Mesothelial cell of epicardium (in vitro differentiated cells): ENCODE results near the gene CPD. TPM values are rescaled to one million over a fixed set of nuclear protein-coding genes. Genes with fewer than 3 reads are reported as not detected.

Experiments
- DNase-seq, 2 experiments: peaks; one replicate each; pipeline ENCODE4 v3.0.0; 2021; ENCODE audit warnings: low spot score in 2 of 2; ENCODE audit not compliant: unreplicated experiment in 2 of 2
- H3K27ac Mint-ChIP-seq: 2 replicates; pipeline ENCODE4 v1.8.0; 2021; ENCODE audit warnings: mixed read lengths
- H3K27me3 Mint-ChIP-seq: 2 replicates; pipeline ENCODE4 v1.8.0; 2021; ENCODE audit warnings: low read depth, mixed read lengths
- H3K36me3 Mint-ChIP-seq: 2 replicates; pipeline ENCODE4 v1.8.0; 2021; ENCODE audit warnings: mixed read lengths
- H3K4me1 Mint-ChIP-seq: 2 replicates; pipeline ENCODE4 v1.8.0; 2021; ENCODE audit warnings: mixed read lengths
- H3K4me3 Mint-ChIP-seq: 2 replicates; pipeline ENCODE4 v1.8.0; 2021; ENCODE audit warnings: mild to moderate bottlenecking, moderate library complexity, mixed read lengths
- H3K9me3 Mint-ChIP-seq: 2 replicates; pipeline ENCODE4 v1.8.0; 2021; ENCODE audit warnings: mixed read lengths
- total RNA-seq: library from RNA; stranded (reverse); gene quantifications from 3 replicates; pipeline ENCODE4 v1.2.1, GENCODE V29; 2021
- TF ChIP-seq, protein P1 (sequence below): fragments of 200-600 bp; sonication (generic); IDR thresholded peaks from one replicate; pipeline ENCODE4 v1.5.0; 2021; ENCODE audit warnings: antibody characterized with exemption; ENCODE audit not compliant: unreplicated experiment

Gene CPD
- total RNA-seq, 1 donor from 2014 or later: 49.3 TPM

DNA sequence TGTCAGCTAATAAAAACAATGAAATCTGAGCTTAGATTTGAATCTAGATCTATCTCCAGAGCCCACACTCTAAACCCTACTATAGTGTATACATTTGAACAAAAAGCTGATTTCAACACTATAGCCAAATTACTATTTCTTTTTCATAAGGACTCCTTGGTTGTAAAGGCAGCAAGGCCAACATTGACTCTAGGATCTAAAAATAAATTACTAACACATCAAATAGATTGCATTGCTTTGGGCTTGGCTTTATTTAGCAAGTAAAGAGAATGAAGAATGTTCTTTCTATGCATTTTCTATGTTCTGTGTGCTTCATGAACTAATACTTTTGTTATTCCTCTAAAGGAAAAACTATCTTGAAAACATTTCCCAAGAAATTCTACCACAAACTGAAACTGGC is 103.8 kb downstream of the CPD start:
- H3K27me3 Mint-ChIP-seq: no peaks in the 10 kb centered on the region
- DNase-seq: no peak
- TF ChIP-seq, protein P1, sequence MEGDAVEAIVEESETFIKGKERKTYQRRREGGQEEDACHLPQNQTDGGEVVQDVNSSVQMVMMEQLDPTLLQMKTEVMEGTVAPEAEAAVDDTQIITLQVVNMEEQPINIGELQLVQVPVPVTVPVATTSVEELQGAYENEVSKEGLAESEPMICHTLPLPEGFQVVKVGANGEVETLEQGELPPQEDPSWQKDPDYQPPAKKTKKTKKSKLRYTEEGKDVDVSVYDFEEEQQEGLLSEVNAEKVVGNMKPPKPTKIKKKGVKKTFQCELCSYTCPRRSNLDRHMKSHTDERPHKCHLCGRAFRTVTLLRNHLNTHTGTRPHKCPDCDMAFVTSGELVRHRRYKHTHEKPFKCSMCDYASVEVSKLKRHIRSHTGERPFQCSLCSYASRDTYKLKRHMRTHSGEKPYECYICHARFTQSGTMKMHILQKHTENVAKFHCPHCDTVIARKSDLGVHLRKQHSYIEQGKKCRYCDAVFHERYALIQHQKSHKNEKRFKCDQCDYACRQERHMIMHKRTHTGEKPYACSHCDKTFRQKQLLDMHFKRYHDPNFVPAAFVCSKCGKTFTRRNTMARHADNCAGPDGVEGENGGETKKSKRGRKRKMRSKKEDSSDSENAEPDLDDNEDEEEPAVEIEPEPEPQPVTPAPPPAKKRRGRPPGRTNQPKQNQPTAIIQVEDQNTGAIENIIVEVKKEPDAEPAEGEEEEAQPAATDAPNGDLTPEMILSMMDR: no peak
- H3K4me1 Mint-ChIP-seq: peaks cover 11% of the 10 kb centered on the region
- H3K9me3 Mint-ChIP-seq: no peaks in the 10 kb centered on the region
- H3K4me3 Mint-ChIP-seq: no peak overlapping the region
- H3K36me3 Mint-ChIP-seq: peaks cover 36% of the 10 kb centered on the region
- no peak overlapping the region for H3K27ac Mint-ChIP-seq

DNA sequence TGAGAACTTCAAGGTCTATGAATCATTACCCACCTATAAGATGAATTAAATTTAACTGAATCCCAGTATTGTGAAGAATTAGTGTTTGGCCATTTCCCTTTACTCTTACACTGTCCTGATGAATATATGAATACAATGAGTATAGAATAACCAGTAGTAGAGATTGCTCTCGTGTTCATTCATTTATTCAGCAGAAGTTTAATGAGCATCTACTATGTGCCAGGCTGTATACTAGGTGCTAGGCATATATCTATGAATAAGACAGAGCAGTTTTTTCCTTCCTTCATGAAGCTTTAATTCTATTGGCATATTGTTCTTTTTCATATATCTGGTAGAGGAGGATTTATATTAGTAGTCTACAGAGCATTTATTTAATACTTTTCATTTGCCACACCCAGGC is 104.4 kb downstream of the CPD start:
- H3K36me3 Mint-ChIP-seq: peaks cover 37% of the 10 kb centered on the region
- no peak overlapping the region for H3K27ac Mint-ChIP-seq
- DNase-seq: no peak
- H3K4me1 Mint-ChIP-seq: peaks cover 6% of the 10 kb centered on the region
- no peaks in the 10 kb centered on the region for H3K27me3 Mint-ChIP-seq
- no peaks in the 10 kb centered on the region for H3K9me3 Mint-ChIP-seq
- TF ChIP-seq, protein P1: no peak
- H3K4me3 Mint-ChIP-seq: no peak overlapping the region

DNA sequence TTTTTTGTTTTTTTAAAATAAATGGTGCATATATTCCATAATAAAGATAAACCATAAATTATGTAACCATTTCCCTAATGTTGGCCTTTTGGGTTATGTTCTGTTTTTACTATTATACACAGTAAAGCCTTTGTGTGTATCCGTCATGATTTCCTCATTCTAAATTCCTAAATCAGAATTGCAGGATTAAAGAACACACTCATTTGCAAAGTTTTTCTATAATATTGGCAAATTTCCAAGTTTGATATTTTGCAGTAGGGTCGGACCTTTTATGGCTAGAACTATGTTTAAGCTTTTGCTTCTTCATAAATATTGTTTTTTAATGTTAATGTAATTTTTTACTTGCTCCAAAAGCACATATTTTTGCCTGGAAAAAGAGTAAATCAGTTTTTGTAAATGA is 115.1 kb downstream of the CPD start:
- Mint-ChIP-seq H3K4me3 (no peak overlapping the region), H3K9me3 (no peaks in the 10 kb centered on the region), H3K27me3 (no peaks in the 10 kb centered on the region), H3K36me3 (peaks cover 51% of the 10 kb centered on the region), H3K27ac (no peak overlapping the region), H3K4me1 (no peaks in the 10 kb centered on the region)
- TF ChIP-seq, protein P1: no peak
- DNase-seq: no peak

DNA sequence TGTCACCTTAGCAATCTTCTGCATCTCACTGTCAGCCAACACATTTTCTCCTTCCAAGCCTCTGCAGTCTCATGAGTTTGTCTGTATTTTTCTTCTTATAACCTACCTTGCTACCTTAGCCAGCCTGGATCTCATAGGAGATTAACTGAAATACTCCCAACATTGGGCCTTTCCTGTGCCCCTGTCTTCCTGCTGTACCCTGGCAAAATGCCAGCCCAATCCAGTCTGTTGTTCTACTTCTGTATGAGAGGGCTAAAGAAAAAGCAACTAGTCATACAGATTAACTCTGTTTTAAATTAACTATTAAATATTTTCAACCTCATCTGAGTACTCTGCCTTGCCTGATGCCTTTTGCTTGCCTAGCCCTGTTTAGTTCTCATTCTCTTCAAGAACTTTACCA is 116.9 kb downstream of the CPD start:
- Mint-ChIP-seq H3K9me3 (no peaks in the 10 kb centered on the region), H3K4me3 (no peak overlapping the region), H3K27me3 (no peaks in the 10 kb centered on the region), H3K4me1 (no peaks in the 10 kb centered on the region), H3K27ac (no peak overlapping the region), H3K36me3 (peaks cover 56% of the 10 kb centered on the region)
- TF ChIP-seq, protein P1: no peak
- no peak for DNase-seq

DNA sequence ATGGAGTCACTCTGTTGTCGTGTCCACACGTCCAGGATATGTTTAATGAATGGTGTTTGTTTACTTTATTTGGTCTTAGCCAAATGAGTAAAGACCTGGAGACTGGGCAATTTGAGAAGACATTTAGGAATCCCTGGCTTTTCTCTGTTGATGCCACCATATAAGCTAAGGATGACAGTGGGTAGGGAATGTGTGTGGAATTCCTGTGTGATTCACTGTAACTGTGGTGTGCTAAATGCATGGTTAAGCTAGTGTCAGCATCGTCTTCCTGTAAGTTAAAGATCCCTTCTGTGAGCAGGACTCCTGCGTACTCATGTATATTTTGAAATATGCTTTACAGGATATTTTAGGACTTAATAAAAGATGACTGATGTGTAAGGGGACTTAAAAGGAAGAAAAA is 124.8 kb downstream of the CPD start:
- no peaks in the 10 kb centered on the region for H3K4me1 Mint-ChIP-seq
- H3K27ac Mint-ChIP-seq: no peak overlapping the region
- no peak overlapping the region for H3K4me3 Mint-ChIP-seq
- DNase-seq: no peak
- H3K36me3 Mint-ChIP-seq: peaks cover 65% of the 10 kb centered on the region
- no peaks in the 10 kb centered on the region for H3K27me3 Mint-ChIP-seq
- TF ChIP-seq, protein P1: no peak
- H3K9me3 Mint-ChIP-seq: peaks cover 14% of the 10 kb centered on the region

DNA sequence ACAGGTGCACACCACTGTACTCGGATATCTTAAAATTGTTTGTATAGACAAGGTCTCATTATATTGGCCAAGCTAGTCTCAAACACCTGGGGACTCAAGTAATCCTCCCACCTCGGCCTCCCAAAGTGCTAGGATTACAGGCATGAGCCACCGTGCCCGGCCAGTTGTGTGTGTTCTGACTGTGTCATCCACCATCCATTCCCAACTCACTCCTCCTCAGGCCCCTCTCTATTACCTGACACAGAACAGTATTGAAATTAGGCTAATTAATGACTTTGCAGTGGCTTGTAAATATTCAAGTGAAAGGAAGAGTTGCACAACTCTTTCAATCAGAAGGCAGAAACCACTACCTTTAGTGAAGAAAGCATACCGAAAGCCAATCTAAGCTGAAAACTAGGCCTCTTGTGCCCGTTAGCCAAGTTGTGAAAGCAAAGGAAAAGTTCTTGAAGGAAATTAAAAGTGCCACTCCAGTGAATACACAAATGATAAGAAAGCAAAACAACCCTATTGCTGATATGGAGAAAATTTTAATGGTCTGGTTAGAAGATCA is 127.2 kb downstream of the CPD start:
- no peak overlapping the region for H3K27ac Mint-ChIP-seq
- no peaks in the 10 kb centered on the region for H3K27me3 Mint-ChIP-seq
- H3K4me3 Mint-ChIP-seq: no peak overlapping the region
- H3K9me3 Mint-ChIP-seq: peaks cover 14% of the 10 kb centered on the region
- no peak for DNase-seq
- H3K36me3 Mint-ChIP-seq: peaks cover 50% of the 10 kb centered on the region
- TF ChIP-seq, protein P1: no peak
- H3K4me1 Mint-ChIP-seq: no peaks in the 10 kb centered on the region
